H1 (cell line): ENCODE data around the gene RAB3IP. TPM values are rescaled to one million over a fixed set of nuclear protein-coding genes. Genes with fewer than 3 reads are reported as not detected.

Experiments
- ASH2L ChIP-seq: fragments of 200-600, 300-600 bp; sonication (generic); IDR thresholded peaks from one replicate; pipeline ENCODE4 v1.7.1; 2017; ENCODE audit warnings: low read length
- BCL11A ChIP-seq, 2 experiments: IDR thresholded peaks; one replicate each; pipeline ENCODE4 v1.6.1; 2011; ENCODE audit warnings: low read depth in 2 of 2, low read length in 2 of 2, mild to moderate bottlenecking in 2 of 2
- BRCA1 ChIP-seq: IDR thresholded peaks from 2 replicates; pipeline ENCODE4 v1.6.1; 2012; ENCODE audit warnings: low read depth, low read length, improper control_type of control experiment
- RXRA ChIP-seq: IDR thresholded peaks from 2 replicates; pipeline ENCODE4 v1.6.1; 2011; ENCODE audit warnings: low read depth, mild to moderate bottlenecking, low read length, moderate library complexity; ENCODE audit not compliant: insufficient read depth
- SIRT6 ChIP-seq: IDR thresholded peaks from one replicate; pipeline ENCODE4 v1.7.1; 2012; ENCODE audit warnings: low read length, inconsistent platforms
- YY1 ChIP-seq: IDR thresholded peaks from 2 replicates; pipeline ENCODE4 v1.6.1; 2011; ENCODE audit warnings: low read depth, mild to moderate bottlenecking, low read length
- ZNF274 ChIP-seq: IDR thresholded peaks from 2 replicates; pipeline ENCODE4 v1.7.0; 2012; ENCODE audit warnings: low read length, borderline replicate concordance; ENCODE audit errors: extremely low read depth
- polyA plus RNA-seq, 7 experiments: library from polyadenylated mRNA; depleted of rRNA in 3 of 7; stranded (reverse) in 5 of 7; unstranded in 2 of 7; fragments of >200 nt in 5 of 7; fragments of 200-250 nt in 2 of 7; gene quantifications; 1 replicate in 5 of 7; 2 replicates in 1 of 7; 4 replicates in 1 of 7; pipeline versions ENCODE4 v1.2.1 to v1.2.3, GENCODE V29; 2011 to 2013; ENCODE audit warnings: missing spikeins in 2 of 7, mixed read lengths in 2 of 7
- total RNA-seq: library from RNA; stranded (reverse); fragmentation: NEBNext Ultra II Directional; extraction: Animal tissue kit (Norgen Biotek cat#: 25700); gene quantifications from 2 replicates; pipeline ENCODE4 v1.2.1, GENCODE V29; 2021
- TF ChIP-seq, protein P1 (sequence below): IDR thresholded peaks from 2 replicates; pipeline ENCODE4 v1.6.1; 2012; ENCODE audit warnings: inconsistent platforms
- TF ChIP-seq, protein P2 (sequence below): IDR thresholded peaks from 2 replicates; pipeline ENCODE4 v1.6.1; 2011; ENCODE audit warnings: low read length, improper control_type of control experiment
- TF ChIP-seq, protein P3 (sequence below): IDR thresholded peaks from 2 replicates; pipeline ENCODE4 v1.6.1; 2012; ENCODE audit warnings: inconsistent platforms

Gene RAB3IP
- total and polyA plus RNA-seq, 2 of the 8 experiments (the other 6 are each of a cell fraction or from before 2014, with no cell fraction given) = 17.7 to 34.6 TPM

DNA sequence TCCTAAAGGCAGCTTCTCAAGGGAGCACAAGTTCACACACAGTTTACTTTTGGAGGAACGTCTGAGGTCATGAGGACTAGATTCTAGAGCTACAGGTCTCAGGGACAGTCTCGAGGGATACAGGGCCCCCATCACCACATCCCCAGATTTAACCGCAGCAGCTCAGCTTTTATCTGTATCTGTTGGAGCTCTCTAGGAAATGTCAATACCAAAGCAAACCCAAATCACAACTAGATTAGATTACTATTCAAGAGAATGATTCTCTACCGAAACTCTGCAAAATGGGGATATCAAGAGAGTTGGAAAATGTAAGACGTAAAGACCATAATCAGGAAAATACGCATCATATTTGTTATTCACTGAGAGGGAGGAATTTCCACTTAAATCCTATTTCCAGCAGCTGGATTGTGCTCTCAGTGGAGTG is 82.4 kb downstream of the RAB3IP start (continued):
- TF ChIP-seq, protein P1, sequence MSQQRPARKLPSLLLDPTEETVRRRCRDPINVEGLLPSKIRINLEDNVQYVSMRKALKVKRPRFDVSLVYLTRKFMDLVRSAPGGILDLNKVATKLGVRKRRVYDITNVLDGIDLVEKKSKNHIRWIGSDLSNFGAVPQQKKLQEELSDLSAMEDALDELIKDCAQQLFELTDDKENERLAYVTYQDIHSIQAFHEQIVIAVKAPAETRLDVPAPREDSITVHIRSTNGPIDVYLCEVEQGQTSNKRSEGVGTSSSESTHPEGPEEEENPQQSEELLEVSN = no peak
- TF ChIP-seq, protein P2, sequence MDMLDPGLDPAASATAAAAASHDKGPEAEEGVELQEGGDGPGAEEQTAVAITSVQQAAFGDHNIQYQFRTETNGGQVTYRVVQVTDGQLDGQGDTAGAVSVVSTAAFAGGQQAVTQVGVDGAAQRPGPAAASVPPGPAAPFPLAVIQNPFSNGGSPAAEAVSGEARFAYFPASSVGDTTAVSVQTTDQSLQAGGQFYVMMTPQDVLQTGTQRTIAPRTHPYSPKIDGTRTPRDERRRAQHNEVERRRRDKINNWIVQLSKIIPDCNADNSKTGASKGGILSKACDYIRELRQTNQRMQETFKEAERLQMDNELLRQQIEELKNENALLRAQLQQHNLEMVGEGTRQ = no peak
- TF ChIP-seq, protein P3, sequence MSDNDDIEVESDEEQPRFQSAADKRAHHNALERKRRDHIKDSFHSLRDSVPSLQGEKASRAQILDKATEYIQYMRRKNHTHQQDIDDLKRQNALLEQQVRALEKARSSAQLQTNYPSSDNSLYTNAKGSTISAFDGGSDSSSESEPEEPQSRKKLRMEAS = no peak
- TF ChIP-seq BCL11A (IDR thresholded peaks at IDR 0.05; ENCODE audit: low read depth in 2 of 2, low read length in 2 of 2) = no peak
- TF ChIP-seq BRCA1 = no peak
- no peak for TF ChIP-seq ZNF274
- TF ChIP-seq YY1 = no peak
- no peak for TF ChIP-seq SIRT6
- no peak for TF ChIP-seq ASH2L
- no peak for TF ChIP-seq RXRA
